Activated CD4-positive, alpha-beta memory T cell treated with anti-CD3 and anti-CD28 coated beads for 36 hours (primary cell): ENCODE data around the gene P2RY12. TPM values are rescaled to one million over a fixed set of nuclear protein-coding genes. Genes with fewer than 3 reads are reported as not detected.

Source experiments
- CTCF ChIA-PET: fragments of 350-600 bp; sonication (Branson Sonifier 250); formaldehyde crosslinking; loops from one replicate; lab custom pipeline; 2021; ENCODE audit warnings: antibody characterized with exemption, inconsistent platforms; lab: Charles Lee
- POLR2A ChIA-PET: fragments of 350-600 bp; sonication (Branson Sonifier 250); formaldehyde crosslinking; loops from one replicate; lab custom pipeline; 2021; ENCODE audit warnings: antibody characterized with exemption; lab: Charles Lee
- DNase-seq: peaks from one replicate; pipeline ENCODE4 v3.0.0-alpha.2; 2020
- H3K27ac Mint-ChIP-seq: one replicate; pipeline ENCODE4 v1.8.0; 2021; ENCODE audit warnings: mixed read lengths
- H3K27me3 Mint-ChIP-seq: one replicate; pipeline ENCODE4 v1.8.0; 2021; ENCODE audit warnings: mixed read lengths
- H3K36me3 Mint-ChIP-seq: one replicate; pipeline ENCODE4 v1.8.0; 2021; ENCODE audit warnings: mixed read lengths
- H3K4me1 Mint-ChIP-seq: one replicate; pipeline ENCODE4 v1.8.0; 2021; ENCODE audit warnings: low read depth, mixed read lengths
- H3K4me3 Mint-ChIP-seq: one replicate; pipeline ENCODE4 v1.8.0; 2021; ENCODE audit warnings: mild to moderate bottlenecking, mixed read lengths
- H3K9me3 Mint-ChIP-seq: one replicate; pipeline ENCODE4 v1.8.0; 2021; ENCODE audit warnings: mixed read lengths
- intact Hi-C: fragments of 100-400 bp; cut with micrococcal nuclease; formaldehyde crosslinking; loops from one replicate; pipeline ENCODE4 v1.15.1; 2023
- total RNA-seq, 2 experiments: library from RNA; stranded (reverse); gene quantifications; one replicate each; pipeline ENCODE4 v1.2.3, GENCODE V29; 2021

Gene P2RY12
- total RNA-seq, 2 experiments from 2014 or later: not detected

GRCh38 chr3:151362751-151363174 is 21.8 kb downstream of the P2RY12 start:
- CTCF ChIA-PET: interaction anchor here (1.1 kb wide), 1 partner anchor 16 kb away, joined by 4 read pairs; no protein-coding TSS in a partner anchor

GRCh38 chr3:151357463-151357850 is 27.1 kb downstream of the P2RY12 start:
- Mint-ChIP-seq H3K4me3 (no peak overlapping the region), H3K27ac (no peak overlapping the region), H3K9me3 (no peaks in the 10 kb centered on the region), H3K4me1 (no peaks in the 10 kb centered on the region), H3K36me3 (no peaks in the 10 kb centered on the region), H3K27me3 (peaks cover 3% of the 10 kb centered on the region)
- intact Hi-C loops: no loop called here
- DNase-seq: no peak
- POLR2A ChIA-PET: no interaction called here
- CTCF ChIA-PET: interaction anchor here (0.6 to 0.9 kb wide), 2 partner anchors 76 to 189 kb away, joined by 4 read pairs; no protein-coding TSS in a partner anchor

More at GRCh38 chr3:151362751-151363174, 21.8 kb downstream of the P2RY12 start:
- intact Hi-C loops: no loop called here
- POLR2A ChIA-PET: no interaction called here
- Mint-ChIP-seq H3K4me1 (no peaks in the 10 kb centered on the region), H3K9me3 (no peaks in the 10 kb centered on the region), H3K4me3 (no peak overlapping the region), H3K27me3 (peaks cover 4% of the 10 kb centered on the region), H3K36me3 (no peaks in the 10 kb centered on the region), H3K27ac (no peak overlapping the region)
- DNase-seq: no peak

GRCh38 chr3:151356794-151357462 is 27.6 kb downstream of the P2RY12 start:
- intact Hi-C loops: no loop called here
- H3K4me3 Mint-ChIP-seq: no peak overlapping the region
- CTCF ChIA-PET: interaction anchor here (0.9 kb wide), 1 partner anchor 189 kb away, joined by 4 read pairs; no protein-coding TSS in a partner anchor

GRCh38 chr3:151351648-151352047 is 32.9 kb downstream of the P2RY12 start:
- no peaks in the 10 kb centered on the region for H3K36me3 Mint-ChIP-seq
- no peak for DNase-seq
- H3K27me3 Mint-ChIP-seq: peaks cover 25% of the 10 kb centered on the region
- no peak overlapping the region for H3K27ac Mint-ChIP-seq
- intact Hi-C loops: no loop called here
- CTCF ChIA-PET: interaction anchor here (1.1 to 1.2 kb wide), 2 partner anchors 9 to 487 kb away, joined by 3 read pairs; no protein-coding TSS in a partner anchor
- no peak overlapping the region for H3K4me3 Mint-ChIP-seq
- POLR2A ChIA-PET: no interaction called here
- H3K4me1 Mint-ChIP-seq: peaks cover 9% of the 10 kb centered on the region
- no peaks in the 10 kb centered on the region for H3K9me3 Mint-ChIP-seq

More at GRCh38 chr3:151356794-151357462, 27.6 kb downstream of the P2RY12 start:
- DNase-seq: no peak
- Mint-ChIP-seq H3K27ac (no peak overlapping the region), H3K27me3 (peaks cover 3% of the 10 kb centered on the region), H3K36me3 (no peaks in the 10 kb centered on the region), H3K4me1 (peaks cover 4% of the 10 kb centered on the region), H3K9me3 (no peaks in the 10 kb centered on the region)
- POLR2A ChIA-PET: no interaction called here

DNA sequence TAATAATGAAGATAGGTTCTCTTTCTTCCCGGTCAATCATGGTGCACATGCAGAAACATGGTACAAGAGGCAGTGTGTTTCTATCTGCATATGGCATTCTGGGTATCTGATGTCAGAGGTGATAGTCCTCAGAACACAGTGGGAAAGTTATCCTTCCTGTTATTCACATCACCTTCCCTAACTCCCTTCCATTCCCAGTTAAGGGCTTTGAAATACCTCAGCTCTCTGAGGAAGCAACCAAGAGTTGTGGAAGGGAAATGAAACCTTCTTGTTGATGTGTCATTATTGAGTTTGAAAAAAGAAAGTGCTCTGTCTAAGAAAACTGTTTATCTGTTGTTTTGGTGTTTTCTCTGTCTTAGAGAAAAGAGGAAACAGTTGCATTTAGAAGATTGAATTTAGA is 33.3 kb downstream of the P2RY12 start:
- POLR2A ChIA-PET: no interaction called here
- CTCF ChIA-PET: no interaction called here
- intact Hi-C loops: no loop called here
- H3K36me3 Mint-ChIP-seq: no peaks in the 10 kb centered on the region
- H3K9me3 Mint-ChIP-seq: no peaks in the 10 kb centered on the region
- peaks cover 9% of the 10 kb centered on the region for H3K4me1 Mint-ChIP-seq
- H3K4me3 Mint-ChIP-seq: no peak overlapping the region
- H3K27ac Mint-ChIP-seq: no peak overlapping the region
- peaks cover 29% of the 10 kb centered on the region for H3K27me3 Mint-ChIP-seq
- DNase-seq: no peak

DNA sequence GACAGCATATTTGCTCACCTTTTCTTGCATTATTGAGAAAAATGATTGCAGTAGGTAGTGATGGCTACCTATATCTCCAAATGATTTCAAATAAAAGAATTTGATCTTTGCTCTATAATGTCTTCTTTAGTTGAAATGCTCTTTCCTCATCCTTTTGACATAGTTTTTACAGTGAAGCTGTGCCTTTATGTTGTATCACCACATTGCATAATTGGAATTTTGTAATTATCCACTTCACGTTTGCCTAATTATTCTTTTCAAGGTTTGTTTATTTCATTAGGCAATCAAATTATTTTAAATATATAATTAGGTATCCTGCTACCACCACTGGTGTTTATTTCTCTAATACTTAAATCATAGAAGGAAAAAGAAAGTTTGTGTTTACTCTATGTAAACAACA is 33.9 kb downstream of the P2RY12 start:
- ChIA-PET CTCF (no interaction called here), POLR2A (no interaction called here)
- H3K4me1 Mint-ChIP-seq: peaks cover 13% of the 10 kb centered on the region
- H3K27me3 Mint-ChIP-seq: peaks cover 33% of the 10 kb centered on the region
- intact Hi-C loops: no loop called here
- no peaks in the 10 kb centered on the region for H3K9me3 Mint-ChIP-seq
- no peak overlapping the region for H3K27ac Mint-ChIP-seq
- no peaks in the 10 kb centered on the region for H3K36me3 Mint-ChIP-seq
- no peak for DNase-seq
- no peak overlapping the region for H3K4me3 Mint-ChIP-seq

GRCh38 chr3:151347432-151347831 is 37.1 kb downstream of the P2RY12 start:
- Mint-ChIP-seq H3K9me3 (no peaks in the 10 kb centered on the region), H3K27ac (no peak overlapping the region), H3K36me3 (no peaks in the 10 kb centered on the region), H3K27me3 (peaks cover 32% of the 10 kb centered on the region), H3K4me1 (peaks cover 13% of the 10 kb centered on the region), H3K4me3 (no peak overlapping the region)
- DNase-seq: no peak
- intact Hi-C loops: no loop called here
- ChIA-PET CTCF (no interaction called here), POLR2A (no interaction called here)

DNA sequence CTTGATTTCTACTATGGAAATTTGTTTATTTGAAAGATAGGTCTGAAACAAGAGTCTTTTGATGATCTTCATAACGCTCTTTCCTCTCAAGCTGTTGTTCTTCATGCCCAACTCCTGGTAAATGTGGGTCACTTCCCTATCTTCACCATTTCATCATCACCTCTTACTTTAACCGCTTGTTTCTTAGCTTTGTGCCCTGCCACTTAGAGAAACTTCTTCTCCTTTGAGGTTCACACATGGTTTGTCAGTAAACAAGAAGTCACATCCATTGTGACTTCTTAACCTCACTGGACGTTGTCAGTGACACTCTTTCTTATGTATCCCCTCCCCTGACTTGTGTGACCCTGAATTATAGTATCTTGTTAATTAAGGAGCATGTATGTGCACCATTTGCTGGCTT is 38.3 kb downstream of the P2RY12 start:
- ChIA-PET POLR2A (interaction anchor here (1.0 kb wide), 1 partner anchor 41 kb away, joined by 4 read pairs; no protein-coding TSS in a partner anchor), CTCF (interaction anchor here (1.1 kb wide), 1 partner anchor 19 kb away, joined by 3 read pairs; no protein-coding TSS in a partner anchor)
- DNase-seq: no peak
- Mint-ChIP-seq H3K4me1 (peaks cover 7% of the 10 kb centered on the region), H3K36me3 (no peaks in the 10 kb centered on the region), H3K9me3 (no peaks in the 10 kb centered on the region), H3K27me3 (peaks cover 33% of the 10 kb centered on the region), H3K4me3 (no peak overlapping the region), H3K27ac (no peak overlapping the region)
- intact Hi-C loops: no loop called here

GRCh38 chr3:151345859-151346258 is 38.7 kb downstream of the P2RY12 start:
- peaks cover 32% of the 10 kb centered on the region for H3K27me3 Mint-ChIP-seq
- intact Hi-C loops: no loop called here
- H3K27ac Mint-ChIP-seq: no peak overlapping the region
- peaks cover 4% of the 10 kb centered on the region for H3K4me1 Mint-ChIP-seq
- DNase-seq: no peak
- H3K36me3 Mint-ChIP-seq: no peaks in the 10 kb centered on the region
- ChIA-PET CTCF (interaction anchor here (1.1 kb wide), 1 partner anchor 18 kb away, joined by 3 read pairs; no protein-coding TSS in a partner anchor), POLR2A (interaction anchor here (1.0 kb wide), 1 partner anchor 41 kb away, joined by 4 read pairs; no protein-coding TSS in a partner anchor)
- H3K9me3 Mint-ChIP-seq: no peaks in the 10 kb centered on the region
- no peak overlapping the region for H3K4me3 Mint-ChIP-seq

- Mint-ChIP-seq H3K27ac (no peak overlapping the region), H3K9me3 (no peaks in the 10 kb centered on the region), H3K4me3 (no peak overlapping the region), H3K36me3 (no peaks in the 10 kb centered on the region), H3K27me3 (peaks cover 15% of the 10 kb centered on the region), H3K4me1 (peaks cover 7% of the 10 kb centered on the region)
- intact Hi-C loops: no loop called here
- POLR2A ChIA-PET: no interaction called here
- DNase-seq: no peak
- CTCF ChIA-PET: interaction anchor here (0.6 to 1.1 kb wide), 2 partner anchors 40 to 1078 kb away, joined by 3 read pairs; no protein-coding TSS in a partner anchor
Measured at GRCh38 chr3:151331696-151332095, 52.9 kb downstream of the P2RY12 start.

GRCh38 chr3:151330899-151331298 is 53.7 kb downstream of the P2RY12 start:
- Mint-ChIP-seq H3K4me3 (no peak overlapping the region), H3K27me3 (peaks cover 16% of the 10 kb centered on the region), H3K4me1 (peaks cover 7% of the 10 kb centered on the region), H3K27ac (no peak overlapping the region), H3K9me3 (no peaks in the 10 kb centered on the region), H3K36me3 (no peaks in the 10 kb centered on the region)
- DNase-seq: no peak
- CTCF ChIA-PET: no interaction called here
- POLR2A ChIA-PET: no interaction called here
- intact Hi-C loops: no loop called here

GRCh38 chr3:151330379-151330778 is 54.2 kb downstream of the P2RY12 start:
- Mint-ChIP-seq H3K4me3 (no peak overlapping the region), H3K27ac (no peak overlapping the region), H3K9me3 (no peaks in the 10 kb centered on the region), H3K36me3 (no peaks in the 10 kb centered on the region), H3K27me3 (peaks cover 16% of the 10 kb centered on the region), H3K4me1 (peaks cover 7% of the 10 kb centered on the region)
- POLR2A ChIA-PET: no interaction called here
- no peak for DNase-seq
- intact Hi-C loops: no loop called here
- CTCF ChIA-PET: no interaction called here
